Panc1 (cell line): ENCODE results near the gene NTRK1. TPM values are rescaled to one million over a fixed set of nuclear protein-coding genes. Genes with fewer than 3 reads are reported as not detected.

Experiments
- ATAC-seq: fragments of 200-7000 bp; cut with Tn5 transposase; 2 replicates; pipeline ENCODE4 v1.9.1; 2020; ENCODE audit warnings: mild to moderate bottlenecking, moderate library complexity
- BruUV-seq: library from RNA; stranded (reverse); fragments of 400-500 nt; replicated peaks from 2 replicates; lab custom pipeline; 2021; lab: Mats Ljungman, UMichigan
- CTCF ChIA-PET: fragments of 300-600 bp; sonication (Branson Sonifier 250); formaldehyde crosslinking; loops from one replicate; lab custom pipeline; 2022; ENCODE audit warnings: antibody characterized with exemption; lab: Charles Lee
- POLR2A ChIA-PET: fragments of 300-600 bp; sonication (Branson Sonifier 250); formaldehyde crosslinking; loops from one replicate; lab custom pipeline; 2022; ENCODE audit warnings: antibody characterized with exemption; lab: Charles Lee
- DNase-seq: peaks from one replicate; pipeline ENCODE4 v3.0.0-alpha.2; 2010; ENCODE audit warnings: low read depth, low spot score
- H3K27ac ChIP-seq: 2 replicates; pipeline ENCODE4 v1.5.1; 2011; ENCODE audit warnings: mild to moderate bottlenecking, low read length, inconsistent platforms
- H3K27me3 ChIP-seq: fragments of 200-500 bp; sonication (Bioruptor generic); 2 replicates; pipeline ENCODE4 v1.6.0; 2014; ENCODE audit warnings: low read length, inconsistent platforms; ENCODE audit not compliant: control insufficient read depth, insufficient read depth
- H3K36me3 ChIP-seq: fragments of 200-500 bp; sonication (Bioruptor generic); 2 replicates; pipeline ENCODE4 v1.5.1; 2014; ENCODE audit warnings: inconsistent platforms, mild to moderate bottlenecking, low read length, moderate library complexity; ENCODE audit not compliant: control insufficient read depth, insufficient read depth
- H3K4me1 ChIP-seq: 2 replicates; pipeline ENCODE4 v1.5.1; 2011; ENCODE audit warnings: inconsistent platforms, mild to moderate bottlenecking, low read length, moderate library complexity; ENCODE audit not compliant: control insufficient read depth, insufficient read depth
- H3K4me3 ChIP-seq, 2 experiments: 2 replicates each; pipeline ENCODE4 v1.5.1; 2011 to 2012; ENCODE audit warnings: low read depth in 2 of 2, low read length in 2 of 2, mild to moderate bottlenecking in 2 of 2, inconsistent platforms in 1 of 2, moderate library complexity in 1 of 2
- H3K9me3 ChIP-seq: fragments of 200-500 bp; sonication (Bioruptor generic); 2 replicates; pipeline ENCODE4 v1.5.1; 2014; ENCODE audit warnings: low read depth, mild to moderate bottlenecking, inconsistent platforms, low read length, moderate library complexity; ENCODE audit not compliant: control insufficient read depth, insufficient read depth
- CTCF ChIP-seq: fragments of 450-650 bp; IDR thresholded peaks from 2 replicates; pipeline ENCODE4 v1.5.1; 2017; ENCODE audit warnings: mild to moderate bottlenecking
- POLR2AphosphoS5 ChIP-seq: IDR thresholded peaks from 2 replicates; pipeline ENCODE4 v1.6.1; 2012; ENCODE audit warnings: mild to moderate bottlenecking, low read depth, low read length, moderate library complexity
- REST ChIP-seq, 2 experiments: IDR thresholded peaks; 2 replicates each; pipeline ENCODE4 v1.6.1; 2011 to 2012; ENCODE audit warnings: low read depth in 2 of 2, control low read depth in 1 of 2, low read length in 1 of 2, mild to moderate bottlenecking in 1 of 2, moderate library complexity in 1 of 2; ENCODE audit not compliant: insufficient read depth in 1 of 2
- SIN3A ChIP-seq: IDR thresholded peaks from 2 replicates; pipeline ENCODE4 v1.6.1; 2012; ENCODE audit warnings: low read depth, mild to moderate bottlenecking, low read length, moderate library complexity, borderline replicate concordance; ENCODE audit not compliant: insufficient read depth
- TCF7L2 ChIP-seq: IDR thresholded peaks from 2 replicates; pipeline ENCODE4 v1.6.1; 2011; ENCODE audit warnings: mild to moderate bottlenecking, low read depth, low read length, inconsistent platforms
- in situ Hi-C: cut with HindIII; loops from 2 replicates; pipeline ENCODE4 v1.10.0; 2016; ENCODE audit warnings: low sequenced_read_pairs, low pct_unique_long_range_greater_than_20kb
- intact Hi-C: fragments of 100-400 bp; cut with micrococcal nuclease; formaldehyde crosslinking; loops from one replicate; pipeline ENCODE4 v1.10.0; 2022; ENCODE audit not compliant: unreplicated experiment
- total RNA-seq: library from RNA; stranded (reverse); gene quantifications from one replicate; pipeline ENCODE4 v1.2.1, GENCODE V29; 2021; ENCODE audit not compliant: unreplicated experiment

The NTRK1 gene
- total RNA-seq, 1 experiment from 2014 or later = 0.21 TPM

GRCh38 chr1:156886583-156887281, 26.1 kb downstream of the NTRK1 start:
- intact Hi-C loops = no loop called here

GRCh38 chr1:156887317-156887716, 26.7 kb downstream of the NTRK1 start:
- no peak overlapping the region for H3K4me3 ChIP-seq
- no TSS peak for BruUV-seq
- TF ChIP-seq SIN3A (no peak), POLR2AphosphoS5 (no peak), TCF7L2 (no peak), CTCF (no peak)
- DNase-seq (no peak), ATAC-seq (no peak)
- no peaks in the 10 kb centered on the region; the same call in 1 of the 2 replicates for H3K4me1 ChIP-seq
- intact Hi-C loops (no loop called here), in situ Hi-C loops (no loop called here)
- CTCF ChIA-PET = interaction anchor here (0.6 to 0.7 kb wide), 2 partner anchors 23 to 80 kb away, joined by 3 to 9 read pairs; no protein-coding TSS in a partner anchor
- no peaks in the 10 kb centered on the region for H3K36me3 ChIP-seq
- H3K27ac ChIP-seq = no peak overlapping the region
- H3K27me3 ChIP-seq = no peaks in the 10 kb centered on the region
- no peaks in the 10 kb centered on the region for H3K9me3 ChIP-seq
- POLR2A ChIA-PET = no interaction called here

More at GRCh38 chr1:156886583-156887281, 26.1 kb downstream of the NTRK1 start:
- ChIA-PET CTCF (interaction anchor here (0.6 to 0.7 kb wide), 2 partner anchors 23 to 79 kb away, joined by 3 to 9 read pairs; no protein-coding TSS in a partner anchor), POLR2A (no interaction called here)
- Histone ChIP-seq H3K4me1 (no peaks in the 10 kb centered on the region; the same call in 1 of the 2 replicates), H3K27ac (no peak overlapping the region), H3K4me3 (no peak overlapping the region), H3K27me3 (no peaks in the 10 kb centered on the region), H3K9me3 (no peaks in the 10 kb centered on the region), H3K36me3 (no peaks in the 10 kb centered on the region)
- DNase-seq = no peak
- in situ Hi-C loops = no loop called here
- no peak for TF ChIP-seq SIN3A
- BruUV-seq = no TSS peak
- ATAC-seq = no peak

GRCh38 chr1:156887734-156888133, 27.1 kb downstream of the NTRK1 start:
- TF ChIP-seq TCF7L2 (no peak), REST (IDR thresholded peaks at IDR 0.05; ENCODE audit: insufficient read depth in 1 of 2, low read depth in 2 of 2, low read length in 1 of 2) (no peak), POLR2AphosphoS5 (no peak), SIN3A (no peak), CTCF (no peak)

More at GRCh38 chr1:156887734-156888133, 27.1 kb downstream of the NTRK1 start:
- intact Hi-C loops = no loop called here
- Histone ChIP-seq H3K9me3 (no peaks in the 10 kb centered on the region), H3K27me3 (no peaks in the 10 kb centered on the region), H3K27ac (no peak overlapping the region), H3K4me1 (no peaks in the 10 kb centered on the region; the same call in 1 of the 2 replicates), H3K36me3 (no peaks in the 10 kb centered on the region), H3K4me3 (no peak overlapping the region)
- ATAC-seq (no peak), DNase-seq (no peak)
- no TSS peak for BruUV-seq
- ChIA-PET POLR2A (interaction anchor here (0.6 kb wide), 1 partner anchor 47 kb away, joined by 3 read pairs; no protein-coding TSS in a partner anchor), CTCF (interaction anchor here (0.6 kb wide), 1 partner anchor 24 kb away, joined by 9 read pairs; no protein-coding TSS in a partner anchor)
- in situ Hi-C loops = no loop called here
